Prostate gland (tissue), 2 donors: ENCODE data around the gene CA5A.

Source experiments
- CTCF ChIP-seq, 4 experiments: fragments of 200-600 bp in 2 of 4; fragments of 450-650 bp in 2 of 4; sonication (generic) in 2 of 4; IDR thresholded peaks; 1 replicate in 3 of 4; 2 replicates in 1 of 4; pipeline ENCODE4 v1.5.1; 2016 to 2019; ENCODE audit warnings: antibody characterized with exemption in 4 of 4, mild to moderate bottlenecking in 2 of 4, moderate library complexity in 2 of 4
- POLR2A ChIP-seq: fragments of 450-650 bp; IDR thresholded peaks from one replicate; pipeline ENCODE4 v1.6.1; 2016; ENCODE audit warnings: antibody characterized with exemption, mild to moderate bottlenecking
- POLR2AphosphoS5 ChIP-seq: sonication (generic); formaldehyde crosslinking; IDR thresholded peaks from one replicate; pipeline ENCODE4 v1.6.1; 2017; ENCODE audit warnings: antibody characterized with exemption

- TF ChIP-seq CTCF (IDR thresholded peaks at IDR 0.05) (no peak), POLR2A (no peak), POLR2AphosphoS5 (no peak)
Observed at GRCh38 chr16:87954826-87955225, 18.5 kb upstream of the CA5A start.
